HL-60 (cell line): ENCODE measurements around the gene SORCS1.

Experiments
- DNase-seq, 2 experiments: peaks; one replicate each; pipeline ENCODE4 v3.0.0-alpha.2; 2010 to 2020; ENCODE audit warnings: low read depth in 1 of 2, low spot score in 1 of 2
- H3K27ac ChIP-seq: fragments of 250-450 bp; sonication (Bioruptor Pico); replicated peaks from 2 replicates; pipeline ENCODE4 v1.5.1; 2020; ENCODE audit warnings: mild to moderate bottlenecking, moderate library complexity
- H3K27me3 ChIP-seq: fragments of 250-450 bp; sonication (Bioruptor Pico); 2 replicates; pipeline ENCODE4 v1.5.1; 2021; ENCODE audit warnings: mild to moderate bottlenecking, moderate library complexity; ENCODE audit not compliant: insufficient read depth, poor library complexity, severe bottlenecking
- H3K4me3 ChIP-seq: replicated peaks from 2 replicates; pipeline ENCODE4 v1.5.1; 2011; ENCODE audit warnings: mild to moderate bottlenecking, control low read depth, low read length; ENCODE audit not compliant: insufficient read depth
- GABPA ChIP-seq: IDR thresholded peaks from 2 replicates; pipeline ENCODE4 v1.6.1; 2012; ENCODE audit warnings: low read depth
- POLR2AphosphoS5 ChIP-seq: IDR thresholded peaks from 2 replicates; pipeline ENCODE4 v1.6.1; 2012; ENCODE audit warnings: low read depth
- SPI1 ChIP-seq: IDR thresholded peaks from 2 replicates; pipeline ENCODE4 v1.6.1; 2012; ENCODE audit warnings: low read depth, mild to moderate bottlenecking, borderline replicate concordance
- TF ChIP-seq, protein P1 (sequence below): IDR thresholded peaks from 2 replicates; pipeline ENCODE4 v1.6.1; 2012; ENCODE audit warnings: low read depth; ENCODE audit not compliant: insufficient replicate concordance
- TF ChIP-seq, protein P2 (sequence below): IDR thresholded peaks from one replicate; pipeline ENCODE4 v1.5.1; 2011; ENCODE audit warnings: low read length, control low read depth, inconsistent platforms; ENCODE audit not compliant: insufficient read depth

SORCS1 gene

DNA sequence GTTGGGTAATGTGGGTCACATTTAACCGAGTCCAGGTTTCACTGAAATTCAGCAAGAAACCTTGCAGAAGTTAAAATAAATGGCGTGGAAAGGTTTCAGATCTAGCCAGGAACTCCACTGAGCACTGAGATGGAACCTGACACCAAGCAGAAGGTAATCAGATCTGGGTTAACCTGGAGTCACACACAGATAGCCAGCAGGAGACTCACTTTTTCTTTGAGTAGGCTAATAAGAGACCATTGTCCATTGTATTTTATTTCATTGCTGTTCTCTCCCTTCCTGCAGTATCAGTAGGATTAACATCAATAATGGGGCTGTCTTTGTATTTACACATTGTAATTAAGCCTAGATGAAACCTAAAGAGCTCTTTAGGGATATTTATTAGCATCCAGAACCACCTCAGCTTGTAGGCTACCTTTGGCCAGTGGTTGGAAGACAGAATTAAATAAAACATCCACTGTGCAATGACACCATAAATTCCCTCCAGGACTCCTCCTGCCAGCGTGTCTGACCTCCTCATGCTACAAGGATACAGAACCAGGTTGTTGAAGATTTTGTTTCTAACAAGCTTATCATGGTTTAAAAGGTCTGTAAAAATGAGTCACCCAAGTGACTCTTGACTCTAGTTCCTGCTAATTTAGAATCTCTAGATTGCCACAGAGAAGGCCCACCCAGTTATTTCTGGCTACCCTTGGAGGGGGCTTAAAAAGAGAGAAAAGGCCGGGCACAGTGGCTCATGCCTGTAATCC is 151.1 kb downstream of the SORCS1 start:
- H3K27ac ChIP-seq = no peak overlapping the region
- no peak for DNase-seq
- TF ChIP-seq, protein P1, sequence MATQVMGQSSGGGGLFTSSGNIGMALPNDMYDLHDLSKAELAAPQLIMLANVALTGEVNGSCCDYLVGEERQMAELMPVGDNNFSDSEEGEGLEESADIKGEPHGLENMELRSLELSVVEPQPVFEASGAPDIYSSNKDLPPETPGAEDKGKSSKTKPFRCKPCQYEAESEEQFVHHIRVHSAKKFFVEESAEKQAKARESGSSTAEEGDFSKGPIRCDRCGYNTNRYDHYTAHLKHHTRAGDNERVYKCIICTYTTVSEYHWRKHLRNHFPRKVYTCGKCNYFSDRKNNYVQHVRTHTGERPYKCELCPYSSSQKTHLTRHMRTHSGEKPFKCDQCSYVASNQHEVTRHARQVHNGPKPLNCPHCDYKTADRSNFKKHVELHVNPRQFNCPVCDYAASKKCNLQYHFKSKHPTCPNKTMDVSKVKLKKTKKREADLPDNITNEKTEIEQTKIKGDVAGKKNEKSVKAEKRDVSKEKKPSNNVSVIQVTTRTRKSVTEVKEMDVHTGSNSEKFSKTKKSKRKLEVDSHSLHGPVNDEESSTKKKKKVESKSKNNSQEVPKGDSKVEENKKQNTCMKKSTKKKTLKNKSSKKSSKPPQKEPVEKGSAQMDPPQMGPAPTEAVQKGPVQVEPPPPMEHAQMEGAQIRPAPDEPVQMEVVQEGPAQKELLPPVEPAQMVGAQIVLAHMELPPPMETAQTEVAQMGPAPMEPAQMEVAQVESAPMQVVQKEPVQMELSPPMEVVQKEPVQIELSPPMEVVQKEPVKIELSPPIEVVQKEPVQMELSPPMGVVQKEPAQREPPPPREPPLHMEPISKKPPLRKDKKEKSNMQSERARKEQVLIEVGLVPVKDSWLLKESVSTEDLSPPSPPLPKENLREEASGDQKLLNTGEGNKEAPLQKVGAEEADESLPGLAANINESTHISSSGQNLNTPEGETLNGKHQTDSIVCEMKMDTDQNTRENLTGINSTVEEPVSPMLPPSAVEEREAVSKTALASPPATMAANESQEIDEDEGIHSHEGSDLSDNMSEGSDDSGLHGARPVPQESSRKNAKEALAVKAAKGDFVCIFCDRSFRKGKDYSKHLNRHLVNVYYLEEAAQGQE = no peak
- no peak for TF ChIP-seq SPI1
- TF ChIP-seq, protein P2, sequence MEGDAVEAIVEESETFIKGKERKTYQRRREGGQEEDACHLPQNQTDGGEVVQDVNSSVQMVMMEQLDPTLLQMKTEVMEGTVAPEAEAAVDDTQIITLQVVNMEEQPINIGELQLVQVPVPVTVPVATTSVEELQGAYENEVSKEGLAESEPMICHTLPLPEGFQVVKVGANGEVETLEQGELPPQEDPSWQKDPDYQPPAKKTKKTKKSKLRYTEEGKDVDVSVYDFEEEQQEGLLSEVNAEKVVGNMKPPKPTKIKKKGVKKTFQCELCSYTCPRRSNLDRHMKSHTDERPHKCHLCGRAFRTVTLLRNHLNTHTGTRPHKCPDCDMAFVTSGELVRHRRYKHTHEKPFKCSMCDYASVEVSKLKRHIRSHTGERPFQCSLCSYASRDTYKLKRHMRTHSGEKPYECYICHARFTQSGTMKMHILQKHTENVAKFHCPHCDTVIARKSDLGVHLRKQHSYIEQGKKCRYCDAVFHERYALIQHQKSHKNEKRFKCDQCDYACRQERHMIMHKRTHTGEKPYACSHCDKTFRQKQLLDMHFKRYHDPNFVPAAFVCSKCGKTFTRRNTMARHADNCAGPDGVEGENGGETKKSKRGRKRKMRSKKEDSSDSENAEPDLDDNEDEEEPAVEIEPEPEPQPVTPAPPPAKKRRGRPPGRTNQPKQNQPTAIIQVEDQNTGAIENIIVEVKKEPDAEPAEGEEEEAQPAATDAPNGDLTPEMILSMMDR = no peak
- TF ChIP-seq POLR2AphosphoS5 = no peak
- no peak for TF ChIP-seq GABPA
- no peak overlapping the region for H3K4me3 ChIP-seq
- H3K27me3 ChIP-seq = no peaks in the 10 kb centered on the region

DNA sequence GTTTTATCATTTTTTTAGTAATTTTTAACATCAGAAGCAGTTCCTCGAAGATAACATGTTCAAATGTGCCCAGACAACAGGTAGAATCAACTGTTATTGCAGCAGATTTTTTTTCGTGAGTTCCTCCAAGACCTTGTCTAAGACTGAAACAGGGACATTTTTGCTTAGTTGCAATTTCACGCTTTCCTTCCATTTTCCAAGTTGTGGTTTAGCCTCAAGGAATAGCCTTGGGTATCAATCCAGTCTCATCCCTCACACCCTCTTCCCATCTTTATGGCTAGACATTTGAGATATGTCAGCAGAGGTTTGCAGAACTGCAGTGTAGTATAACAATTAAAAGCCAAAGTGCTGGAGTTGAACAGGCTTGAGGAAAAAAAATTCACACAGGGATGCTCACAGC is 152.5 kb downstream of the SORCS1 start:
- no peak for DNase-seq
- no peaks in the 10 kb centered on the region for H3K27me3 ChIP-seq
- TF ChIP-seq POLR2AphosphoS5 (no peak), GABPA (no peak), SPI1 (no peak)
- TF ChIP-seq, protein P2 = no peak
- TF ChIP-seq, protein P1 = no peak

DNA sequence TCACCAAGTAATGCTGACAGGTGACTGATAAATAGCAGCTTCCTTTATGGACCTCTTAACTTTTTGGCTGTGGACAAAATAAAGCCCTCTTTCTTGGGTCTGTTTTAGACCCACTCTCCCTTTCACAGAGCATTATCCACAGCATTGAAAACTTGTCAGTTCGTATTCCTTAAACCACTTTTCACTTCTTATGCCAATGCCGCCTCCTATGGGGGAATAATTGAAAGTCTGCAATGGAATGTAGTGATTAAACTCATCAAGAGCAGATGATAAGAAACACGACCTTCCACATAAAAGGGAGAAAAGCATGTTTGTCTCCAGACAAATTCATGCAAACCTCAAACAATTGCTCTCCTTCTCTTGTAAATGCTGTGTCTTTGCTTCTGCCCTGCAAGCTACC is 153.4 kb downstream of the SORCS1 start:
- DNase-seq = no peak
- Histone ChIP-seq H3K4me3 (no peak overlapping the region), H3K27me3 (no peaks in the 10 kb centered on the region), H3K27ac (no peak overlapping the region)
- TF ChIP-seq, protein P1 = no peak
- TF ChIP-seq POLR2AphosphoS5 = no peak
- no peak for TF ChIP-seq GABPA
- TF ChIP-seq SPI1 = no peak
- TF ChIP-seq, protein P2 = no peak

More for the DNA sequence above, 152.5 kb downstream of the SORCS1 start:
- Histone ChIP-seq H3K27ac (no peak overlapping the region), H3K4me3 (no peak overlapping the region)
